ENCODE results near the gene RHOC. TPM values are rescaled to one million over a fixed set of nuclear protein-coding genes. Genes with fewer than 3 reads are reported as not detected.
"Not testable (repeated sequence)": the region's sequence is repeated elsewhere in the genome, so short reads cannot be mapped to it uniquely, and the experiment has no call there.

RHOC gene
- total RNA-seq, 4 donors from 2014 or later = 163 to 632 (median 483) TPM

DNA sequence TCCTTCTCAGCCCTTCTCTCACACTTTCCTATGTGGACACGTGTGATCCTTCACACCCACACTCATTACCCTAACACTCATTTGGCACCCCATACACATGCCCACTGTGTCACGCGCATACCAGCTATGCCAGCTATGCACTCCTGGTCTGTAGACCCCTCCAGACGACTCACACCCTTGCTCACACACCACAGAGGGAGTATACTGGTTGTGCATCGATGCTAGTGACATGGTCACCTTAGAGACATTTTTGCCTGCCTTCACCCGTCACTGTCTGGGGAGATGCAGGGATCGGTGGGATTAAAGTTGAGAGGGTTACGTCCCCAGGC is 16.5 kb upstream of the RHOC start:
- Histone ChIP-seq H3K36me3 (no peaks in the 10 kb centered on the region), H3K9me3 (no peaks in the 10 kb centered on the region), H3K4me3 (no peak overlapping the region), H3K4me1 (peaks cover 0 to 17% (median 4%) of the 10 kb centered on the region in 4 donors), H3K27ac (no peak overlapping the region), H3K27me3 (no peaks in the 10 kb centered on the region)
- no peak for TF ChIP-seq POLR2A (IDR thresholded peaks at IDR 0.05)
- TF ChIP-seq, protein P1, sequence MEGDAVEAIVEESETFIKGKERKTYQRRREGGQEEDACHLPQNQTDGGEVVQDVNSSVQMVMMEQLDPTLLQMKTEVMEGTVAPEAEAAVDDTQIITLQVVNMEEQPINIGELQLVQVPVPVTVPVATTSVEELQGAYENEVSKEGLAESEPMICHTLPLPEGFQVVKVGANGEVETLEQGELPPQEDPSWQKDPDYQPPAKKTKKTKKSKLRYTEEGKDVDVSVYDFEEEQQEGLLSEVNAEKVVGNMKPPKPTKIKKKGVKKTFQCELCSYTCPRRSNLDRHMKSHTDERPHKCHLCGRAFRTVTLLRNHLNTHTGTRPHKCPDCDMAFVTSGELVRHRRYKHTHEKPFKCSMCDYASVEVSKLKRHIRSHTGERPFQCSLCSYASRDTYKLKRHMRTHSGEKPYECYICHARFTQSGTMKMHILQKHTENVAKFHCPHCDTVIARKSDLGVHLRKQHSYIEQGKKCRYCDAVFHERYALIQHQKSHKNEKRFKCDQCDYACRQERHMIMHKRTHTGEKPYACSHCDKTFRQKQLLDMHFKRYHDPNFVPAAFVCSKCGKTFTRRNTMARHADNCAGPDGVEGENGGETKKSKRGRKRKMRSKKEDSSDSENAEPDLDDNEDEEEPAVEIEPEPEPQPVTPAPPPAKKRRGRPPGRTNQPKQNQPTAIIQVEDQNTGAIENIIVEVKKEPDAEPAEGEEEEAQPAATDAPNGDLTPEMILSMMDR (IDR thresholded peaks at IDR 0.05) = no peak
- no peak for DNase-seq

DNA sequence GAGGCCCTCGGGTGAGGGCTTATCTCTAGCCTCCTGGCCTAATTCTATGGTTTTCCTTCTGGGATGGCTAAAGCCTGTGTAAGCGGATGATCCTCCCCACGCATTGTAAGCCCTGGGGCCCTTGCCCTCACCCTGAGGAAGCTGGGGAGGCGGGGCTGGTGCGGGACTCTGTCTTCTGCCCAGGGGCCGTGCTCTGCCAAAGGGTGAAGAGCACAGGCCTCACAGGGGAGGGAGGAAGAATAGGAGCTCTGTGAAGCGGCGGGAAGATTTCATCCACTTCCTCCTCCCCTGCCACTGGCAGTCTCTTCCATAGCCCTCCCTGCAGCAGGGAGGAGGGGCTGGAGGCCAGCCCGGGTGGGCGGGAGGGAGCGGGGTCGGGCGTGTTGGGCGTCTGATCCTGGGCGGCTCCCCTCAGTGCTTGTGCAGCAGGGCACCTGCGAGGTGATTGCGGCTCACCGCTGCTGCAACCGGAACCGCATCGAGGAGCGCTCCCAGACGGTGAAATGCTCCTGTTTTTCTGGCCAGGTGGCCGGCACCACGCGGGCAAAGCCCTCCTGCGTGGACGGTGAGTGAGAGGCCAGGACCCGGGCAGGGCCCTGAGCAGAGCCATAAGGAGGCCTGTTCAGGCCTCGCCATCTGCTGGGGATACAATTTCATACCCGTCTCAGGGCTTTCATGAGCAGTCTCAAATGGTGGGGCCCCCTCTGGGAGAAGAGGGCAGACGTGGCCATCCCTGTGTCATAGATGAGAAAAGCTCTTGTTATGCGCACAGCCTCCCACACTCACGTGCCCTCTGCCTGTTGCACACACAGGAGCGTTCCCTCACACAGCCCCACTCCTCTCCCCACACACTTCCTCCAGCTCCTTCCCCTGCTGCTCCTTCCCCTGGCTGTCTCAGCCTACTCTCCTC is 15.9 kb upstream of the RHOC start:
- DNase-seq = no peak
- Histone ChIP-seq H3K36me3 (no peaks in the 10 kb centered on the region), H3K4me1 (peaks cover 0 to 17% (median 4%) of the 10 kb centered on the region in 4 donors), H3K9me3 (no peaks in the 10 kb centered on the region), H3K27me3 (no peaks in the 10 kb centered on the region), H3K4me3 (peak overlapping the region in 2 of 4 donors; percentile 24 to 36), H3K27ac (no peak overlapping the region)
- TF ChIP-seq POLR2A (IDR thresholded peaks at IDR 0.05) = no peak
- TF ChIP-seq, protein P1 (IDR thresholded peaks at IDR 0.05) = no peak

DNA sequence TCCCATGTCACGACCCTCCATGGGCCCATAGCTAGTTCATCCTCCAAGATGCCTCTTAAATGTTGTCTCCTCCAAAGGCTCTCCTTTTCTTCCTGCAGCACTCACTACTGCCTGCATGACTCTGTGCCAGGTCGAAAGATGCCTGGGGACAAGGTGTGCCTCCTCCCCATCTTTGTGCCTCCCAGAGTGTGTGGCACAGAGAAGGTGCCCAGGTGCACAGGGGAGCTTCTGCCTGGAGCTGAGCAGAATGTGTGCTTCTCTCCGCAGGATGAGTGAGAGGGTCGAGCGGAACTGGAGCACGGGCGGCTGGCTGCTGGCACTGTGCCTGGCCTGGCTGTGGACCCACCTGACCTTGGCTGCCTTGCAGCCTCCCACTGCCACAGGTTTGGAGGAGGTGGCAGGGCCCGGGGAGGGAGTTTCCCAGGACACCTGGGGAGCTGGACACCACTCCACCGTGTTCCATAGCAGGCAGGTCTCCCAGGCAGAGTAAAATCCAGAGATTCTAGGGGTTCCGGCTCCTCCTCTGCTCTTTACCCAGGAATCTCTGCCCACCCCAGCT is 15.1 kb upstream of the RHOC start:
- Histone ChIP-seq H3K9me3 (no peaks in the 10 kb centered on the region), H3K4me3 (no peak overlapping the region), H3K27me3 (no peaks in the 10 kb centered on the region), H3K4me1 (peaks cover 0 to 17% (median 4%) of the 10 kb centered on the region in 4 donors), H3K36me3 (no peaks in the 10 kb centered on the region), H3K27ac (no peak overlapping the region)
- DNase-seq = no peak
- TF ChIP-seq POLR2A (IDR thresholded peaks at IDR 0.05) = no peak
- TF ChIP-seq, protein P1 (IDR thresholded peaks at IDR 0.05) = no peak

DNA sequence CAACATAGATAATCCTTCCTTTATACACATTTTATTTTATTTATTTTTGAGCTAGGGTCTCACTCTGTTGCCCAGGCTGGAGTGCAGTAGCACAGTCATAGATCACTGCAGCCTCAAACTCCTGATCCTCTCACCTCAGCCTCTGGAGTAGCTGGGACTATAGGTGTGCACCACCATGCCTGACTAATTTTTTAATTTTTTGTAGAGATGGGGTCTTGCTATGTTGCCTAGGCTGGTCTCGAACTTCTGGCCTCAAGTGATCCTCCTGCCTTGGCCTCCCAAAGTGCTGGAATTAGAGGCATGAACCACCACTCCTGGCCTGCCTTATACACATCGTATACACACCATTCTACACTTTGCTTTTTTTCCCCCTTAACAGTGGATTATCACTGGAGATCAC is 14.4 kb upstream of the RHOC start:
- H3K36me3 ChIP-seq, H3K4me3 ChIP-seq, H3K9me3 ChIP-seq, H3K27me3 ChIP-seq, DNase-seq, H3K27ac ChIP-seq: not testable (repeated sequence)
- H3K4me1 ChIP-seq = peaks cover 0 to 17% (median 4%) of the 10 kb centered on the region in 4 donors

DNA sequence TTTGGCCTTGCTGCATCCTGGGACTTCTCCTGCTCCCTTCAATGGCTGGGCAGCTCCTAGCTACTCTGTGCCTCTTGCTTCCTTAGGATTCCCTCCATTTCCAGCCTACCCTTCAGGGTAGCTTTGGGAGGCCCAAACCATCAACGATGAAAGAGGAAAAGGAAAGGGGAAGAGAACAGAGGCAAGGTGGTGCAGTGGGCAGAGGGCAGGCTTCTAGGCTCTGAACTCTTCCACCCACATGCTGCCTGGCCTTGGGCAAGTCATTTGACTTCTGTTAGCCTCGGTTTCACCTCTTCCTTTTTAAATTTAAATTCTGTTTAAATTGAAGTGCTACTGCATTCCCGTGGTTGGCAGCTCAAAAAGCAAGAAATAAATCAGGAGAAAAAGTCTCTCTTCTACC is 13.9 kb upstream of the RHOC start:
- Histone ChIP-seq H3K36me3 (no peaks in the 10 kb centered on the region), H3K4me3 (no peak overlapping the region), H3K27ac (no peak overlapping the region), H3K27me3 (no peaks in the 10 kb centered on the region), H3K9me3 (no peaks in the 10 kb centered on the region), H3K4me1 (peaks cover 0 to 17% (median 4%) of the 10 kb centered on the region in 4 donors)
- no peak for TF ChIP-seq POLR2A (IDR thresholded peaks at IDR 0.05)
- TF ChIP-seq, protein P1 (IDR thresholded peaks at IDR 0.05) = no peak
- DNase-seq = no peak

DNA sequence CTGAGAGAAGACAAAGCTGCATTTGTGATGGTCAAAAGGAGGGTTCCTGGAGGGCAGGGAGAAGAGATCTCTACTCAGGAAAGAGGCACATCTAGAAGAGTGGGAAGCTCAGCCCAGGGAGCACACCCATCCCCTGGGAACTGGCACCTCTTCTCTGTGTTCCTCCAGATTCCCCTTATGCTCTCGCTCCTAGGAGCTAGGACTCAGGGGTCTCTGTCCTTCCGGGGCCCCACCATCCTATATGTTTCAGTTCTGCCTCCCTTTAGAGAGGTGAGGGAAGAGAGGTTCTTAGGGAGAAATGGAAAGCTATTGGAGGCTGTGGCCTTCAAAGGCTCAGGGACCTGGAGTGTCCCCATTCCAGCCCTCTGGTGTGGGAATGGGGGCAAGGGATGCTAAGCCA is 12.8 kb upstream of the RHOC start:
- Histone ChIP-seq H3K27me3 (no peaks in the 10 kb centered on the region), H3K4me1 (peaks cover under 1 to 20% (median 4%) of the 10 kb centered on the region in 4 donors), H3K36me3 (no peaks in the 10 kb centered on the region)

More for the DNA sequence above, 12.8 kb upstream of the RHOC start:
- TF ChIP-seq POLR2A (IDR thresholded peaks at IDR 0.05) = no peak
- TF ChIP-seq, protein P1 (IDR thresholded peaks at IDR 0.05) = no peak
- Histone ChIP-seq H3K27ac (no peak overlapping the region), H3K9me3 (no peaks in the 10 kb centered on the region), H3K4me3 (no peak overlapping the region)
- no peak for DNase-seq

All from Peyer's patch (tissue), 4 donors.